Mucosa of rectum (tissue), 2 donors: ENCODE results near the gene PLEK.
"Not testable (repeated sequence)": the region's sequence is repeated elsewhere in the genome, so short reads cannot be mapped to it uniquely, and the experiment has no call there.

Experiments used
- H3K27ac ChIP-seq, 2 donors: one replicate each; pipeline ENCODE4 v1.7.0; 2013; ENCODE audit warnings: inconsistent platforms in 2 of 2, low read depth in 2 of 2, low read length in 2 of 2
- H3K27me3 ChIP-seq, 2 donors: one replicate each; pipeline ENCODE4 v1.7.0; 2013; ENCODE audit warnings: low read length in 2 of 2; ENCODE audit not compliant: control insufficient read depth in 2 of 2, insufficient read depth in 2 of 2
- H3K36me3 ChIP-seq, 2 donors: one replicate each; pipeline ENCODE4 v1.7.0; 2013; ENCODE audit warnings: low read length in 2 of 2; ENCODE audit not compliant: control insufficient read depth in 2 of 2, insufficient read depth in 2 of 2
- H3K4me1 ChIP-seq, 2 donors: one replicate each; pipeline ENCODE4 v1.7.0; 2013; ENCODE audit warnings: low read length in 2 of 2, mild to moderate bottlenecking in 1 of 2; ENCODE audit not compliant: control insufficient read depth in 2 of 2, insufficient read depth in 2 of 2
- H3K4me3 ChIP-seq, 2 donors: one replicate each; pipeline ENCODE4 v1.7.0; 2013; ENCODE audit warnings: low read length in 2 of 2
- H3K9ac ChIP-seq, 2 donors: one replicate each; pipeline ENCODE4 v1.7.0; 2013; ENCODE audit warnings: low read length in 2 of 2, low read depth in 1 of 2, mild to moderate bottlenecking in 1 of 2
- H3K9me3 ChIP-seq, 2 donors: one replicate each; pipeline ENCODE4 v1.7.0; 2013; ENCODE audit warnings: low read length in 2 of 2; ENCODE audit not compliant: control insufficient read depth in 2 of 2
- donor health status: healthy.
- donor health status: Normal muscosa, but diverticular disease.

Gene PLEK

DNA sequence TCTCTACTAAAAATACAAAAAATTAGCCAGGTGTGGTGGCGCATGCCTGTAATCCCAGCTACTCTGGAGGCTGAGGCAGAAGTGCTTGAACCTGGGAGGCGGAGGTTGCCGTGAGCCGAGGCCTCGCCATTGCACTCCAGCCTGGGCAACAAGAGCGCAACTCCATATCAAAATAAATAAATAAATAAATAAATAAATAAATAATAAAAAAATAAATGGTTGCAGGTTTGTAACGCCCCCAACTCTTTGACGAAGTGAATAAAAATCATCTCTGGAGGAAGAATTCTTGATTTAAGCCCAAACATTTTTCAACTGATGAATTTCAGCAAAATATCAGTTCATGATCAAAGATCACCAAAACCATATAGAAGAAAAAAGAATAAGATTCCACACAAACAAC is 32.1 kb upstream of the PLEK start:
- no peaks in the 10 kb centered on the region for H3K4me1 ChIP-seq
- no peak overlapping the region for H3K4me3 ChIP-seq
- no peaks in the 10 kb centered on the region for H3K9me3 ChIP-seq
- no peaks in the 10 kb centered on the region for H3K36me3 ChIP-seq
- H3K27me3 ChIP-seq = no peaks in the 10 kb centered on the region
- H3K27ac ChIP-seq = no peak overlapping the region
- no peak overlapping the region for H3K9ac ChIP-seq

DNA sequence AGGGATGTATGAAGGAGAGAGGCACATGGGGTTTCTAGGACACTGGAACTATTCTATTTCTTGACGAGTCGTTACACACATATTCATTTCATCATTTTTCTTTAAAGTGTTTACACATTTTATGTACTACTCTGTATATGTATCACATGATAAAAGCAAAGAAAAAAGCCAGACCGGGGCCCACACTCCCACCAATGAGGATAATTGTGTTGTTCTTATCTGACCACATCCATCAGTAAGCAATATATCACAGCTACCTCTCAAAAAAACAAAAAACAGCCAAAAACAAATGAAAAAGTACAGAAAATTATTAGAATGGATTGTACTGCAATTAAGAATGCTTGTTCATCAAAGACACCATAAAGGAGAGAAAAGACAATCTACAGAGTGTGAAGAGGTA is 31.2 kb upstream of the PLEK start:
- no peaks in the 10 kb centered on the region for H3K27me3 ChIP-seq
- no peak overlapping the region for H3K4me3 ChIP-seq
- H3K36me3 ChIP-seq = no peaks in the 10 kb centered on the region
- no peak overlapping the region for H3K9ac ChIP-seq
- H3K9me3 ChIP-seq = no peaks in the 10 kb centered on the region
- no peaks in the 10 kb centered on the region for H3K4me1 ChIP-seq
- H3K27ac ChIP-seq = no peak overlapping the region

DNA sequence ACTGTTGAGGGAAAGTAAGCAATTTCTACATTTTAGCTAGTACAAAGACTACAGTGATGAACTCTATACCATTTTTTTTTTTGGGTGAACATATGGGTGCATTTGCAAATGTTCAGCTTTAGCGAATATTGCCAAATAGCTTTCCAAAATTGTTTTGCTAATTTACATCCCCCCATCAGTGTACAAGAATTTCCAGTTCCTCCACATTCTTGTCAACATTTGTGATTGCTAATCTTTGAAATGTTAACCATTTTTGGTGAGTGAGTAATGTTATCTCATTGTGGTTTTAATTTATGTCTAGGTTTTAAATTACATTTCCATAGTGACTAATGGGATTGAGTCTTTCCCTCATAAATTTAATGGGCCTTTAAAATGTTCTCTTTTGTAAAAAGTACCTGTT is 28.9 kb upstream of the PLEK start:
- H3K9me3 ChIP-seq = no peaks in the 10 kb centered on the region
- no peaks in the 10 kb centered on the region for H3K4me1 ChIP-seq
- no peak overlapping the region for H3K4me3 ChIP-seq
- no peaks in the 10 kb centered on the region for H3K36me3 ChIP-seq
- no peak overlapping the region for H3K9ac ChIP-seq
- H3K27ac ChIP-seq = no peak overlapping the region
- no peaks in the 10 kb centered on the region for H3K27me3 ChIP-seq

DNA sequence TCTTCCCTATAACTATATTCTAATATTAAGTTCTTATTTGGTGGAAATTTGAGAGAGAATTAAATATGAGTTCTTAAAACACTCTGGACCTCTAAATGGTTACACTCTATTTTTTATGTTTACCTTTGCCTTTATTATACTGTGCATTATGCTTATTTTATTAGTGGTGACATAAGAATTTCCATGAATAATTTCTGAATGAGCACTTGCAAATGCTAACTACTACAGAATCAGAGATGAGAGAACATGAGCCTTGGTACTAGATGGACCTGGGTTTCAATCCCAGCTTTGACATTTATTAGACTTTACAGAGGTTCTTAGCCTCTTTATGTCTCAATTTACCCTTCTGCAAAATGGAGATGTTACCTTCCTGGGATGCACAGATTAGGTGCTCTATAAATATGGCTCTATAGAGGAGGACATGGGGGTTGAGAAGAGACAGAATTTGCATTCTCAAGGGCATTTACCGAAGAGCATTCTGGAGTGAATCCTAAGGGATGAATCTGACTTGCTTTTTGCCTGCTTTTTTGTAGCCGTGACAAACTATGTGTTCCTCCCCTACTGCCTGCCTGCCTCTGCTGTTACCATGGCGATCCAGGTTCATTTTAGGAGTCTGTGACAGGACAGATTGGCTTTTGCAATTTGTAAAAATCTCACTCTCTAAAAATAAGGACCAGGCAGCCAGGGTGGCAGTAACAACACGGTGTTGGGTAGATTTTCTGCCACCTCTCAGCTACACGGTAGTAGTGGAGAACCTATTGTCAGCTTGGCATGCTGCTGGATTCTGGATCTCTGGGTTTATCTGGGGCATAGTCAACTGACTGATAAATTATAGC is 24.6 kb upstream of the PLEK start:
- Histone ChIP-seq H3K27ac (no peak overlapping the region), H3K4me3 (no peak overlapping the region), H3K36me3 (no peaks in the 10 kb centered on the region), H3K9ac (no peak overlapping the region), H3K4me1 (no peaks in the 10 kb centered on the region), H3K9me3 (no peaks in the 10 kb centered on the region), H3K27me3 (no peaks in the 10 kb centered on the region)

DNA sequence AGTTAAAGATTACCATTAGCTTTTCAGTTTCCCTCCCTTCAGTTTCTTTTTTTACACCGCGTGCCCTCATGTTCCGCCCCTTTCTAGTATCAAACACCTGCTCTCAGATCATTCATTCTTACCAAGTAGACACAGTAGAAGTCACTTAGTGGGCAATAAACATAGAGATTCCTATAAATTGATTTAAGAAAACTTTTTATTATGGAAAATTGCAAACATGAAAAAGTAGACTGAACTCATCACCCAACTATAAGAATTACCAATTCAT is 24.1 kb upstream of the PLEK start:
- Histone ChIP-seq H3K4me3 (no peak overlapping the region), H3K27me3 (no peaks in the 10 kb centered on the region), H3K9ac (no peak overlapping the region), H3K9me3 (no peaks in the 10 kb centered on the region), H3K27ac (no peak overlapping the region), H3K36me3 (no peaks in the 10 kb centered on the region), H3K4me1 (no peaks in the 10 kb centered on the region)

DNA sequence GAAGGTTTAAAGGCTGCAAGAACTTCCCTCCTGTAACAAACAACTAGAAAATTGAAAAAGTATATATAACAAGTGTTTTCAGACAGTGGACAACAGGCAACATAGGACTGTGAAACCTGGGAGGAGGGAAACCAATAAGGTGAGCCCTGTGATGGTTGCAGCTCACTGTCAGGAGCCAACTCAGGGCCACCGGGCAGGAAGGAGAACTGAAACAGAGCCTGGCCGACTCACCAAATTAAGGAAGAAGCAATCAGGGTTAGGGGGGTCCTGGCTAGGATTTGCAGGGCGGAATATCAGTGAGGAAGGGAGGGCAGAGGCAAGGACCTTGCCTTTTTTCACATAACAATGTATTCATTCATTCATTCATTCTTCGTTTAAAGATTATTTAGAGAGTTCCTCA is 23.5 kb upstream of the PLEK start:
- Histone ChIP-seq H3K4me3 (no peak overlapping the region), H3K27me3 (no peaks in the 10 kb centered on the region), H3K9me3 (no peaks in the 10 kb centered on the region), H3K27ac (no peak overlapping the region), H3K4me1 (no peaks in the 10 kb centered on the region), H3K9ac (no peak overlapping the region), H3K36me3 (no peaks in the 10 kb centered on the region)

DNA sequence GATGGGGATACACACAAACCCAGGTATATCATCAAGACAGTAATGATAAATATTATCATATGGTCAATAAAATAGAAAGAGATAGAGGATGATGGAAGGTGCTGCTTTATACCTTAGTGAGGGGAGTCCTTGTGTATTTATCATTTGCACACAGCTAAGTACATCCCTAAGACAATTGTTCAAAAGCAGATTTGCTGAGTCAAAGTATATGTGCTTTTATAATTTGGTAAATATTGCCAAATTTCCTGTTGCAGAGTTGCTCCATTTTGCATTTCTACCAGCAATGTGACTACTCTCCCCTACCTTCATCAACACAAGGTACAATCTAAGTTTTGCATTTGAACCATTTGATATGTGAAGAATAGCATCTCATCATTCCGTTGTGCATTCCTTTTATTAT is 22.6 kb upstream of the PLEK start:
- Histone ChIP-seq H3K27me3 (no peaks in the 10 kb centered on the region), H3K9me3 (no peaks in the 10 kb centered on the region), H3K27ac (no peak overlapping the region), H3K4me1 (no peaks in the 10 kb centered on the region), H3K4me3 (no peak overlapping the region), H3K36me3 (no peaks in the 10 kb centered on the region), H3K9ac (no peak overlapping the region)

DNA sequence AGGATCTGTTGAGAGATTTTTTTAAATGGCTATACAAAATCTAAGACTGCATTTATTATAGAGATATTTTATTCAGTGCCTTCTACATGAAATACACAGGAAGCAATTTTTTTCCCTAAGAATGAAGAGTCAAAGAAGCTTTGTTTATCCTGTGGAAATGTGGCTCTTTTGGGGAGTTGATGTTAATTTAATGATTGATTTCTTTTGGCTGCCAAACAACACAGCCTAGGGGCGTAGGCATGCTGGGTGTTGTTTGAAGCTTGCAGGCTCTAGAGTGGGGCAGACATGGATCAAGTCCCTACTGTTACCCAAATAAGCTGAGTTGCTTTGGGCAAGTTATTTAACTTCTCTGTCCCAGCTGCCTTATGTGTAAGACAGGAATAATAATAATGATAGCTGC is 21.1 kb upstream of the PLEK start:
- Histone ChIP-seq H3K27ac (no peak overlapping the region), H3K36me3 (no peaks in the 10 kb centered on the region), H3K4me3 (no peak overlapping the region), H3K4me1 (no peaks in the 10 kb centered on the region), H3K9ac (no peak overlapping the region), H3K9me3 (no peaks in the 10 kb centered on the region), H3K27me3 (no peaks in the 10 kb centered on the region)

DNA sequence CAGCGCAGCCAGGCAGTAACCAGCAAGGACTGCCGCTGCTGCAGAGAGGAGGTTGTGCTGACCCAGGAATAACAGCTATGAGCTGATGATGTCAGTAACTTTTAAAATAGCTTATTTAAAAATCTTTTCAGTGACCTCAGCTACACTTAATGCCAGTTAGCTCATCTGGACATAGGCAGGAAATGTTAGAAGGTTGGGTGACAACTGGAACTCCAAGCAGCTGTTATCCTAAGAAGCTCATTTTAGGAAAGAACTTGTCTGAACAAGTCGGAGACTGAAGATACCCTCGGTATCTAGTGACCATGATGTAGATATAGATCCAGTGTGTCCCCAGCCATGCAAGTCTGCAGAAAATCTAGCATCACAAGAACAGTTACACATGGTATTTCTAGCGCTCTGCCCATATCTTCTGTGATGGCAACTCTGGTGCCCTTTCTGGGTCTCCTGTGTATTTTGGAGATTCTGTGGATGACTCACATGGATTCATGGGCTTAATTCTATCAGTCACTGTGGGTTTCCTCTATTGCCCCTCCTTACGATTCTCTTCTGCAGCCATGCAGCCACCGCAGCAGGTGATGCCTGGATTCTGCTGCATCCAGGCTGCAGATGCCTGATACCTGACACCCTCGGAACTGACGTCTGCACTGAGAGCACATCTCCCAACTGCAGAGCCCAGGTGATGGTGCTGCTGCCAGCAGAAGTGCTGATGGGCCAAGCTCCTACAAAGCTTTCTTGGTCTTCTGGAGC is 19.8 kb upstream of the PLEK start:
- no peaks in the 10 kb centered on the region for H3K9me3 ChIP-seq
- H3K4me3 ChIP-seq = no peak overlapping the region
- no peaks in the 10 kb centered on the region for H3K27me3 ChIP-seq
- H3K27ac ChIP-seq = no peak overlapping the region
- no peak overlapping the region for H3K9ac ChIP-seq
- H3K36me3 ChIP-seq = no peaks in the 10 kb centered on the region
- H3K4me1 ChIP-seq = no peaks in the 10 kb centered on the region

DNA sequence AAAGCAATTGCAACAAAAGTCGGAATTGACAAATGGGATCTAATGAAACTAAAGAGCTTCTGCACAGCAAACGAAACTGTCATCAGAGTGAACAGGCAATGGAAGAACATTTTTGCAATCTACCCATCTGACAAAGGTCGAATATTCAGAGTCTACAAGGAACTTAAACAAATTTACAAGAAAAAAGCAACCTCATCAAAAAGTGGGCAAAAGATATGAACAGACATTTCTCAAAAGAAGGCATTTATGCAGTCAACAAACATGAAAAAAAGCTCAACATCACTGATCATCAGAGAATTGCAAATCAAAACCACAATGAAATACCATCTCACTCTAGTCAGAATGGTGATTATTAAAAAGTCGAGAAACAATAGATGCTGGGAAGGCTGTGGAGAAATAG is 16.0 kb upstream of the PLEK start:
- H3K27ac ChIP-seq, H3K27me3 ChIP-seq, H3K9me3 ChIP-seq, H3K4me3 ChIP-seq, H3K4me1 ChIP-seq, H3K9ac ChIP-seq, H3K36me3 ChIP-seq: not testable (repeated sequence)
